ENCODE measurements around the gene MYBPC3.

GRCh38 chr11:47350315-47350714 is 2.2 kb downstream of the MYBPC3 start:
- TF ChIP-seq, protein P1, sequence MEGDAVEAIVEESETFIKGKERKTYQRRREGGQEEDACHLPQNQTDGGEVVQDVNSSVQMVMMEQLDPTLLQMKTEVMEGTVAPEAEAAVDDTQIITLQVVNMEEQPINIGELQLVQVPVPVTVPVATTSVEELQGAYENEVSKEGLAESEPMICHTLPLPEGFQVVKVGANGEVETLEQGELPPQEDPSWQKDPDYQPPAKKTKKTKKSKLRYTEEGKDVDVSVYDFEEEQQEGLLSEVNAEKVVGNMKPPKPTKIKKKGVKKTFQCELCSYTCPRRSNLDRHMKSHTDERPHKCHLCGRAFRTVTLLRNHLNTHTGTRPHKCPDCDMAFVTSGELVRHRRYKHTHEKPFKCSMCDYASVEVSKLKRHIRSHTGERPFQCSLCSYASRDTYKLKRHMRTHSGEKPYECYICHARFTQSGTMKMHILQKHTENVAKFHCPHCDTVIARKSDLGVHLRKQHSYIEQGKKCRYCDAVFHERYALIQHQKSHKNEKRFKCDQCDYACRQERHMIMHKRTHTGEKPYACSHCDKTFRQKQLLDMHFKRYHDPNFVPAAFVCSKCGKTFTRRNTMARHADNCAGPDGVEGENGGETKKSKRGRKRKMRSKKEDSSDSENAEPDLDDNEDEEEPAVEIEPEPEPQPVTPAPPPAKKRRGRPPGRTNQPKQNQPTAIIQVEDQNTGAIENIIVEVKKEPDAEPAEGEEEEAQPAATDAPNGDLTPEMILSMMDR (IDR thresholded peaks at IDR 0.05), result no peak
- TF ChIP-seq POLR2A (IDR thresholded peaks at IDR 0.05), result no peak
- no peak for TF ChIP-seq EP300 (IDR thresholded peaks at IDR 0.05)

Measured in tibial nerve (tissue), 4 donors.